ENCODE measurements around the gene TGFB3. TPM values are rescaled to one million over a fixed set of nuclear protein-coding genes. Genes with fewer than 3 reads are reported as not detected.

The TGFB3 gene
- total RNA-seq, 1 donor from 2014 or later: 19.2 TPM

DNA sequence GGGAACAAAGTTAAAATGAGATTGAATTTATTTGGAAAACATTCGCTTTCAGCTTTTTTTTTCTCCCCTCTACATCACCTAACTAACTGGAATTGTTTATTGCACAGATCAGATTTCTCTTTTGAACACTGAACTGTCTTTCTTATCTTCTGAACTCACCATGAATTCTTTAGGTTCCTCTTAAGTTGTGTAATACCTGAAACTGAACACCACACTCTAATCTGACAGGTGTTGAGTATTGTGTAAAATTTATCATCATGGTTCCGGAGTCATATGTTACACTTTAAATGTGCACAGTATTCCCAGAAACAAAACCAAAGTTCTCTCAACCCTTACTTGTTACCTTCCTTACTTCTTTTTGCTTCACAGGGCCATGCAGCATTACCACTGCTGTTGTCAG is 66.8 kb downstream of the TGFB3 start:
- H3K4me3 ChIP-seq: no peak overlapping the region
- no peaks in the 10 kb centered on the region for H3K4me1 ChIP-seq
- intact Hi-C loops (cut with DNase I): no loop called here
- H3K27me3 ChIP-seq: no peaks in the 10 kb centered on the region
- H3K27ac ChIP-seq: no peak overlapping the region
- no peaks in the 10 kb centered on the region for H3K9me3 ChIP-seq
- TF ChIP-seq CTCF (IDR thresholded peaks at IDR 0.05) (no peak), POLR2A (IDR thresholded peaks at IDR 0.05) (no peak), POLR2AphosphoS5 (IDR thresholded peaks at IDR 0.05; ENCODE audit: insufficient read depth in 1 of 2, low read depth in 1 of 2) (no peak)
- DNase-seq (ENCODE audit: extremely low spot score in 2 of 2): no peak
- no peaks in the 10 kb centered on the region for H3K36me3 ChIP-seq

- Histone ChIP-seq H3K27me3 (no peaks in the 10 kb centered on the region), H3K27ac (no peak overlapping the region), H3K4me3 (no peak overlapping the region), H3K9me3 (no peaks in the 10 kb centered on the region), H3K4me1 (no peaks in the 10 kb centered on the region), H3K36me3 (no peaks in the 10 kb centered on the region)
- no peak for DNase-seq (ENCODE audit: extremely low spot score in 2 of 2)
- no peak for TF ChIP-seq POLR2AphosphoS5 (IDR thresholded peaks at IDR 0.05; ENCODE audit: insufficient read depth in 1 of 2, low read depth in 1 of 2)
- no peak for TF ChIP-seq CTCF (IDR thresholded peaks at IDR 0.05)
- no peak for TF ChIP-seq POLR2A (IDR thresholded peaks at IDR 0.05)
- intact Hi-C loops (cut with DNase I): no loop called here
These were observed 68.6 kb downstream of the TGFB3 start for GRCh38 chr14:75913183-75913582.

DNA sequence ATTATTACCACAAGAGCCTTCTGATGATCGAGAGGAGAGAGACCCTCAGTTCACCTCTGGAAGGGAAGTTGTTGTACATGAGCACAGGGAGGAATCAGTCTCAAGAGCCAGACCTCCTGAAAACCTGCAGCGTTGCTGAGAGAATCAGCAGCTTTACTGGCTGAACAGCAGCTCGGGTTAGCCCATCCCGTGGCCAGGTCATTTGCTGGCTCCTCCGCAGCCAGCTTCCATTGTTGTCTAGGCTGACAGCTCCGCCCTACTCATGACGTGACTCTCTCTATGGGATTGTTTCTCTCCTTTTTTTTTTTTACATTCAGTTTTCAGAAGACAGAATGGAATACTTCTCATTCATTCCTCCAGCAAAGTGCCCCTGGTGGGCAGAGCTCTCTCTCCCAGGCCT is 69.9 kb downstream of the TGFB3 start:
- Histone ChIP-seq H3K4me3 (no peak overlapping the region), H3K4me1 (no peaks in the 10 kb centered on the region), H3K9me3 (no peaks in the 10 kb centered on the region), H3K27ac (no peak overlapping the region), H3K36me3 (no peaks in the 10 kb centered on the region), H3K27me3 (no peaks in the 10 kb centered on the region)
- no peak for DNase-seq (ENCODE audit: extremely low spot score in 2 of 2)
- intact Hi-C loops (cut with DNase I): no loop called here
- no peak for TF ChIP-seq CTCF (IDR thresholded peaks at IDR 0.05)
- TF ChIP-seq POLR2AphosphoS5 (IDR thresholded peaks at IDR 0.05; ENCODE audit: insufficient read depth in 1 of 2, low read depth in 1 of 2): no peak
- no peak for TF ChIP-seq POLR2A (IDR thresholded peaks at IDR 0.05)

DNA sequence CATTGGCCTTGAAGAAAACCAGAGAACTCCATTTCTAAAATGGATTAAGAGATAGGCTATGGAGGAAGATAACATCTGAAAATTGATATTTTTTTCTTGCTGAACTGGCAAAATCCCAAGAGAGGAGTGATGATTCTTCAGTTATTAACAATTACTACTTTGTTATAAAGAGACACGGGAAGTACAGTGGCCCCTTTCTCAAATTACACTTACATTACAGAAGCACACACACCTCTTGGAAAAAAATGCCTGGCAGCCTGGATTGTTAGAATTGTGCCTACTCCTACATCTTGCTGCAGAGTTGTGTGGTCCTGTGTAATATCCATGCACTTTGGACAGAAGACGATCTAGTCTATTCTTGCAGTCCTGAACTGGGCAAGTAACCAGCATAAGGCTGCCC is 71.7 kb downstream of the TGFB3 start:
- DNase-seq (ENCODE audit: extremely low spot score in 2 of 2): no peak
- no peaks in the 10 kb centered on the region for H3K9me3 ChIP-seq
- no peak overlapping the region for H3K4me3 ChIP-seq
- H3K4me1 ChIP-seq: no peaks in the 10 kb centered on the region
- intact Hi-C loops (cut with DNase I): no loop called here
- H3K36me3 ChIP-seq: no peaks in the 10 kb centered on the region
- no peaks in the 10 kb centered on the region for H3K27me3 ChIP-seq
- TF ChIP-seq POLR2A (IDR thresholded peaks at IDR 0.05) (no peak), POLR2AphosphoS5 (IDR thresholded peaks at IDR 0.05; ENCODE audit: insufficient read depth in 1 of 2, low read depth in 1 of 2) (no peak), CTCF (IDR thresholded peaks at IDR 0.05) (no peak)
- H3K27ac ChIP-seq: no peak overlapping the region

GRCh38 chr14:75909630-75910029 is 72.2 kb downstream of the TGFB3 start:
- no peak overlapping the region for H3K4me3 ChIP-seq
- no peak for DNase-seq (ENCODE audit: extremely low spot score in 2 of 2)
- H3K4me1 ChIP-seq: no peaks in the 10 kb centered on the region
- H3K36me3 ChIP-seq: no peaks in the 10 kb centered on the region
- TF ChIP-seq CTCF (IDR thresholded peaks at IDR 0.05) (no peak), POLR2AphosphoS5 (IDR thresholded peaks at IDR 0.05; ENCODE audit: insufficient read depth in 1 of 2, low read depth in 1 of 2) (no peak), POLR2A (IDR thresholded peaks at IDR 0.05) (no peak)
- H3K27me3 ChIP-seq: no peaks in the 10 kb centered on the region
- no peak overlapping the region for H3K27ac ChIP-seq
- no peaks in the 10 kb centered on the region for H3K9me3 ChIP-seq
- intact Hi-C loops (cut with DNase I): loop anchor here (10.0 kb wide), 1 partner anchor 65 kb away; no protein-coding TSS in a partner anchor

Other genes with a start within 250 kb of the TGFB3 start
- gene IFT43, start 3.8 kb upstream of the TGFB3 start, total RNA-seq: 47.4 TPM
- 34.6 TPM for gene GPATCH2L, start 169.9 kb upstream of the TGFB3 start, total RNA-seq

Measured in vagina (tissue), 2 donors.